Measurements from ENCODE around the gene BCL11B. TPM values are rescaled to one million over a fixed set of nuclear protein-coding genes. Genes with fewer than 3 reads are reported as not detected.

The BCL11B gene
- total and polyA plus RNA-seq, 2 of the 8 experiments (the other 6 are each of a cell fraction or from before 2014, with no cell fraction given) = 0.63 to 5.9 TPM

- ChIA-PET POLR2A (ENCODE audit: partially characterized antibody) (interaction anchor here (0.6 kb wide), 1 partner anchor 146 kb away, joined by 3 read pairs; no protein-coding TSS in a partner anchor), CTCF (ENCODE audit: partially characterized antibody) (interaction anchor here (1.3 kb wide), 1 partner anchor 9 kb away, joined by 3 read pairs; no protein-coding TSS in a partner anchor)
- Histone ChIP-seq H3K4me3 (ENCODE audit: extremely low read depth in 1 of 4, insufficient read depth in 2 of 4, low read depth in 3 of 4, low read length in 4 of 4) (no peak overlapping the region), H3K79me1 (ENCODE audit: low read depth, low read length) (no peaks in the 10 kb centered on the region; the same call in none of the 2 replicates), H3K27me3 (replicated peaks in 1 of 4; ENCODE audit: control insufficient read depth in 3 of 4, extremely low read depth in 1 of 4, insufficient read depth in 3 of 4, low read length in 3 of 4) (no peaks in the 10 kb centered on the region), H3K4ac (replicated peaks; ENCODE audit: insufficient read length, low read depth, low read length) (no peak overlapping the region), H4K91ac (replicated peaks; ENCODE audit: insufficient read length, low read length) (no peak overlapping the region), H3K56ac (replicated peaks; ENCODE audit: insufficient read length, low read depth, low read length) (no peak overlapping the region), H3K9ac (replicated peaks in 1 of 4; ENCODE audit: extremely low read depth in 1 of 4, low read depth in 3 of 4, low read length in 3 of 4) (no peak overlapping the region), H3K27ac (ENCODE audit: low read depth, low read length) (no peak overlapping the region), H2AFZ (ENCODE audit: low read length) (no peak overlapping the region), H2BK20ac (ENCODE audit: low read length) (no peak overlapping the region), H3K36me3 (ENCODE audit: control insufficient read depth in 2 of 4, insufficient read depth in 4 of 4, low read length in 3 of 4) (no peaks in the 10 kb centered on the region), H3K79me2 (ENCODE audit: control insufficient read depth in 1 of 2, insufficient read depth in 2 of 2, low read length in 2 of 2) (peaks cover 0 to 11% of the 10 kb centered on the region in 2 experiments; a peak in 2 of 4 replicates), H3K9me3 (ENCODE audit: insufficient read depth in 2 of 2, low read depth in 1 of 2, low read length in 1 of 2) (no peaks in the 10 kb centered on the region), H3K4me1 (replicated peaks in 1 of 4; ENCODE audit: control insufficient read depth in 3 of 4, insufficient read depth in 4 of 4, low read length in 3 of 4) (peaks cover 0 to 2% (median 0%) of the 10 kb centered on the region in 4 experiments; a peak in 1 of 7 replicates), H3K4me2 (ENCODE audit: insufficient read depth in 1 of 2, low read depth in 2 of 2, low read length in 2 of 2) (no peak overlapping the region), H2BK15ac (ENCODE audit: low read length) (no peak overlapping the region), H4K8ac (ENCODE audit: extremely low read depth, insufficient read depth, low read length) (no peak overlapping the region), H3K14ac (ENCODE audit: insufficient read length) (no peak overlapping the region), H3K18ac (ENCODE audit: extremely low read depth, low read length) (no peak overlapping the region), H3K23me2 (ENCODE audit: low read depth, low read length) (no peaks in the 10 kb centered on the region), H2BK12ac (ENCODE audit: low read depth, low read length) (no peak overlapping the region), H2AK5ac (ENCODE audit: low read depth, low read length) (no peak overlapping the region), H4K20me1 (replicated peaks in 1 of 2; ENCODE audit: control insufficient read depth in 1 of 2, insufficient read depth in 2 of 2, low read length in 2 of 2) (peaks cover 0 to 2% of the 10 kb centered on the region in 2 experiments), H3K23ac (ENCODE audit: insufficient read length) (no peak overlapping the region), H4K5ac (ENCODE audit: insufficient read length, low read depth, low read length) (no peak overlapping the region), H2BK5ac (ENCODE audit: low read depth, low read length) (no peak overlapping the region), H2BK120ac (replicated peaks; ENCODE audit: low read depth, low read length) (no peak overlapping the region)
- 92% methylated on average over 6 of the region's 6 CpGs; no CpG with 5 or more reads in 1 of the 2 experiments for WGBS, 2 experiments (ENCODE audit: extremely low coverage in 1 of 2, insufficient coverage in 1 of 2, insufficient read length in 1 of 2, insufficient replicate concordance in 2 of 2, low coverage in 1 of 2, low lambda C conversion rate in 2 of 2, missing lambda C conversion rate in 1 of 2)
- FAIRE-seq (no peak), DNase-seq (ENCODE audit: low read depth in 1 of 2, low spot score in 2 of 2) (no peak)
- no peak for TF ChIP-seq SIN3A (conservative IDR thresholded peaks at IDR 0.05 in 1 of 2, IDR thresholded peaks at IDR 0.05 in 1 of 2; ENCODE audit: low read depth in 1 of 2, low read length in 2 of 2)
- no peak for TF ChIP-seq KDM1A (IDR thresholded peaks at IDR 0.05; ENCODE audit: borderline replicate concordance, low read length)
- TF ChIP-seq HDAC6 (IDR thresholded peaks at IDR 0.05; ENCODE audit: low read depth, low read length) = no peak
- TF ChIP-seq ATF3 (IDR thresholded peaks at IDR 0.05; ENCODE audit: insufficient read depth, low read depth, low read length) = no peak
Observed at GRCh38 chr14:99182548-99183250, 89.3 kb downstream of the BCL11B start.

Data from H1 (cell line).